ENCODE results near the gene FCN2. TPM values are rescaled to one million over a fixed set of nuclear protein-coding genes. Genes with fewer than 3 reads are reported as not detected.

The FCN2 gene
- total and polyA plus RNA-seq, 2 of the 13 experiments (the other 11 are each of a cell fraction or from before 2014, with no cell fraction given) = not detected

GRCh38 chr9:134892820-134893420 is 12.3 kb downstream of the FCN2 start (continued):
- TF ChIP-seq, protein P1, sequence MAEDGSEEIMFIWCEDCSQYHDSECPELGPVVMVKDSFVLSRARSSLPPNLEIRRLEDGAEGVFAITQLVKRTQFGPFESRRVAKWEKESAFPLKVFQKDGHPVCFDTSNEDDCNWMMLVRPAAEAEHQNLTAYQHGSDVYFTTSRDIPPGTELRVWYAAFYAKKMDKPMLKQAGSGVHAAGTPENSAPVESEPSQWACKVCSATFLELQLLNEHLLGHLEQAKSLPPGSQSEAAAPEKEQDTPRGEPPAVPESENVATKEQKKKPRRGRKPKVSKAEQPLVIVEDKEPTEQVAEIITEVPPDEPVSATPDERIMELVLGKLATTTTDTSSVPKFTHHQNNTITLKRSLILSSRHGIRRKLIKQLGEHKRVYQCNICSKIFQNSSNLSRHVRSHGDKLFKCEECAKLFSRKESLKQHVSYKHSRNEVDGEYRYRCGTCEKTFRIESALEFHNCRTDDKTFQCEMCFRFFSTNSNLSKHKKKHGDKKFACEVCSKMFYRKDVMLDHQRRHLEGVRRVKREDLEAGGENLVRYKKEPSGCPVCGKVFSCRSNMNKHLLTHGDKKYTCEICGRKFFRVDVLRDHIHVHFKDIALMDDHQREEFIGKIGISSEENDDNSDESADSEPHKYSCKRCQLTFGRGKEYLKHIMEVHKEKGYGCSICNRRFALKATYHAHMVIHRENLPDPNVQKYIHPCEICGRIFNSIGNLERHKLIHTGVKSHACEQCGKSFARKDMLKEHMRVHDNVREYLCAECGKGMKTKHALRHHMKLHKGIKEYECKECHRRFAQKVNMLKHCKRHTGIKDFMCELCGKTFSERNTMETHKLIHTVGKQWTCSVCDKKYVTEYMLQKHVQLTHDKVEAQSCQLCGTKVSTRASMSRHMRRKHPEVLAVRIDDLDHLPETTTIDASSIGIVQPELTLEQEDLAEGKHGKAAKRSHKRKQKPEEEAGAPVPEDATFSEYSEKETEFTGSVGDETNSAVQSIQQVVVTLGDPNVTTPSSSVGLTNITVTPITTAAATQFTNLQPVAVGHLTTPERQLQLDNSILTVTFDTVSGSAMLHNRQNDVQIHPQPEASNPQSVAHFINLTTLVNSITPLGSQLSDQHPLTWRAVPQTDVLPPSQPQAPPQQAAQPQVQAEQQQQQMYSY (CRISPR knock-in tag; IDR thresholded peaks at IDR 0.05) = no peak
- TF ChIP-seq, protein P2, sequence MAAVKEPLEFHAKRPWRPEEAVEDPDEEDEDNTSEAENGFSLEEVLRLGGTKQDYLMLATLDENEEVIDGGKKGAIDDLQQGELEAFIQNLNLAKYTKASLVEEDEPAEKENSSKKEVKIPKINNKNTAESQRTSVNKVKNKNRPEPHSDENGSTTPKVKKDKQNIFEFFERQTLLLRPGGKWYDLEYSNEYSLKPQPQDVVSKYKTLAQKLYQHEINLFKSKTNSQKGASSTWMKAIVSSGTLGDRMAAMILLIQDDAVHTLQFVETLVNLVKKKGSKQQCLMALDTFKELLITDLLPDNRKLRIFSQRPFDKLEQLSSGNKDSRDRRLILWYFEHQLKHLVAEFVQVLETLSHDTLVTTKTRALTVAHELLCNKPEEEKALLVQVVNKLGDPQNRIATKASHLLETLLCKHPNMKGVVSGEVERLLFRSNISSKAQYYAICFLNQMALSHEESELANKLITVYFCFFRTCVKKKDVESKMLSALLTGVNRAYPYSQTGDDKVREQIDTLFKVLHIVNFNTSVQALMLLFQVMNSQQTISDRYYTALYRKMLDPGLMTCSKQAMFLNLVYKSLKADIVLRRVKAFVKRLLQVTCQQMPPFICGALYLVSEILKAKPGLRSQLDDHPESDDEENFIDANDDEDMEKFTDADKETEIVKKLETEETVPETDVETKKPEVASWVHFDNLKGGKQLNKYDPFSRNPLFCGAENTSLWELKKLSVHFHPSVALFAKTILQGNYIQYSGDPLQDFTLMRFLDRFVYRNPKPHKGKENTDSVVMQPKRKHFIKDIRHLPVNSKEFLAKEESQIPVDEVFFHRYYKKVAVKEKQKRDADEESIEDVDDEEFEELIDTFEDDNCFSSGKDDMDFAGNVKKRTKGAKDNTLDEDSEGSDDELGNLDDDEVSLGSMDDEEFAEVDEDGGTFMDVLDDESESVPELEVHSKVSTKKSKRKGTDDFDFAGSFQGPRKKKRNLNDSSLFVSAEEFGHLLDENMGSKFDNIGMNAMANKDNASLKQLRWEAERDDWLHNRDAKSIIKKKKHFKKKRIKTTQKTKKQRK (IDR thresholded peaks at IDR 0.05; ENCODE audit: low read length) = no peak
- TF ChIP-seq REXO4 (CRISPR knock-in tag; IDR thresholded peaks at IDR 0.05; ENCODE audit: borderline replicate concordance) (no peak), RORA (CRISPR knock-in tag; IDR thresholded peaks at IDR 0.05) (no peak), ZBTB10 (CRISPR knock-in tag; IDR thresholded peaks at IDR 0.05; ENCODE audit: borderline replicate concordance) (no peak), ZNF432 (CRISPR knock-in tag; IDR thresholded peaks at IDR 0.05; ENCODE audit: borderline replicate concordance) (no peak), EED (CRISPR knock-in tag; IDR thresholded peaks at IDR 0.05) (no peak)
- TF ChIP-seq, protein P3, sequence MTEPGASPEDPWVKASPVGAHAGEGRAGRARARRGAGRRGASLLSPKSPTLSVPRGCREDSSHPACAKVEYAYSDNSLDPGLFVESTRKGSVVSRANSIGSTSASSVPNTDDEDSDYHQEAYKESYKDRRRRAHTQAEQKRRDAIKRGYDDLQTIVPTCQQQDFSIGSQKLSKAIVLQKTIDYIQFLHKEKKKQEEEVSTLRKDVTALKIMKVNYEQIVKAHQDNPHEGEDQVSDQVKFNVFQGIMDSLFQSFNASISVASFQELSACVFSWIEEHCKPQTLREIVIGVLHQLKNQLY (CRISPR knock-in tag; IDR thresholded peaks at IDR 0.05) = no peak

All from HepG2 (cell line).